OCI-LY1 (cell line): Measurements from ENCODE around the gene C2.
"Not testable (repeated sequence)": the region's sequence is repeated elsewhere in the genome, so short reads cannot be mapped to it uniquely, and the experiment has no call there.

Experiments used
- H2AFZ ChIP-seq: fragments of 200-600 bp; sonication (generic), shearing (Covaris generic); 2 replicates; pipeline ENCODE4 v1.6.0; 2014; ENCODE audit warnings: antibody characterized with exemption, mild to moderate bottlenecking, low read length
- H3F3A ChIP-seq: fragments of 200-600 bp; sonication (generic), shearing (Covaris generic); 2 replicates; pipeline ENCODE4 v1.6.0; 2014; ENCODE audit warnings: mild to moderate bottlenecking, antibody characterized with exemption, low read length, moderate library complexity; ENCODE audit not compliant: insufficient read depth
- H3K27ac ChIP-seq: fragments of 200-600 bp; sonication (generic); 2 replicates; pipeline ENCODE4 v1.5.1; 2014; ENCODE audit warnings: low read length, mixed run types, mild to moderate bottlenecking, low read depth; ENCODE audit not compliant: poor library complexity, severe bottlenecking
- H3K27me3 ChIP-seq: fragments of 200-600 bp; sonication (generic); 2 replicates; pipeline ENCODE4 v1.6.0; 2014; ENCODE audit warnings: antibody characterized with exemption, mild to moderate bottlenecking, low read length, moderate library complexity; ENCODE audit not compliant: insufficient read depth
- H3K36me3 ChIP-seq: fragments of 200-600 bp; sonication (generic); 2 replicates; pipeline ENCODE4 v1.6.1; 2014; ENCODE audit warnings: mild to moderate bottlenecking, antibody characterized with exemption, low read length, moderate library complexity, mixed read lengths; ENCODE audit not compliant: insufficient read depth
- H3K4me1 ChIP-seq: fragments of 200-600 bp; sonication (generic); 2 replicates; pipeline ENCODE4 v1.5.1; 2014; ENCODE audit warnings: mild to moderate bottlenecking, low read length, moderate library complexity; ENCODE audit not compliant: insufficient read depth, severe bottlenecking
- H3K4me2 ChIP-seq: fragments of 200-600 bp; sonication (generic), shearing (Covaris generic); 2 replicates; pipeline ENCODE4 v1.6.1; 2014; ENCODE audit warnings: low read length
- H3K4me3 ChIP-seq: fragments of 200-600 bp; sonication (generic); 2 replicates; pipeline ENCODE4 v1.5.1; 2014; ENCODE audit warnings: low read length, low read depth, mild to moderate bottlenecking, mixed read lengths; ENCODE audit not compliant: poor library complexity, severe bottlenecking
- H3K79me2 ChIP-seq: fragments of 200-600 bp; shearing (Covaris generic); 2 replicates; pipeline ENCODE4 v1.6.1; 2016; ENCODE audit warnings: mixed run types, low read length, mixed read lengths; ENCODE audit not compliant: insufficient read depth
- H3K9ac ChIP-seq: fragments of 200-600 bp; sonication (generic), shearing (Covaris generic); 2 replicates; pipeline ENCODE4 v1.6.1; 2014; ENCODE audit warnings: mild to moderate bottlenecking, low read length, mixed read lengths
- H3K9me2 ChIP-seq: fragments of 200-600 bp; sonication (generic), shearing (Covaris generic); 2 replicates; pipeline ENCODE4 v1.6.1; 2014; ENCODE audit warnings: low read depth, mild to moderate bottlenecking, low read length, mixed read lengths
- H3K9me3 ChIP-seq: fragments of 200-600 bp; shearing (Covaris generic); 2 replicates; pipeline ENCODE4 v1.6.1; 2014; ENCODE audit warnings: low read length, mixed read lengths
- H4K20me1 ChIP-seq: fragments of 200-600 bp; sonication (generic), shearing (Covaris generic); 2 replicates; pipeline ENCODE4 v1.6.0; 2016; ENCODE audit warnings: mild to moderate bottlenecking, low read length; ENCODE audit not compliant: insufficient read depth
- CTCF ChIP-seq: fragments of 200-600 bp; sonication (generic), shearing (Covaris generic); IDR thresholded peaks from 2 replicates; pipeline ENCODE4 v1.5.1; 2017; ENCODE audit warnings: mild to moderate bottlenecking, antibody characterized with exemption, low read length, moderate library complexity, mixed read lengths
- EZH2 ChIP-seq: fragments of 200-600 bp; sonication (generic), shearing (Covaris generic); IDR thresholded peaks from 2 replicates; pipeline ENCODE4 v1.8.0; 2017; ENCODE audit warnings: borderline replicate concordance, mixed run types, mild to moderate bottlenecking, antibody characterized with exemption, low read length, moderate library complexity, mixed read lengths

Gene C2

DNA sequence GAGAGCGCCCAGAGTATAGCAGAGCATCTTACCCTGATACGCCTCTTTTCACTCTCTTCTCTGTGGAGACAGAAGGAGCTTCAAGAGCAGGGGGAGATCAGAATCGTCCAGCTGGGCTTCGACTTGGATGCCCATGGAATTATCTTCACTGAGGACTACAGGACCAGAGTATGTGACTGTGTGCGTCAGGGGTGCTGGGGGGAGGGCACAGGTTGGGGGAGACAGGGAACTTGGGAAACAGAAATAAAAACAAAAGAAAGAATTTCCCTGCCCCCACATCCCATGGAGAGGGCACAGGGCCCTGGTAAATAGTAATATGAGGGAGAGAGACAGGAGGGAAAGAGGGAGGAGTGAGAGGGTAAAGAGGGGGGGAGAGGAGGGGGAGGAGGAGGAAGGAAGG is 51.3 kb downstream of the C2 start:
- H2AFZ ChIP-seq: no peak overlapping the region
- H3K4me1 ChIP-seq: no peaks in the 10 kb centered on the region
- no peaks in the 10 kb centered on the region for H3K79me2 ChIP-seq
- H3K4me2 ChIP-seq: no peak overlapping the region
- no peak overlapping the region for H3K4me3 ChIP-seq
- no peaks in the 10 kb centered on the region for H3K27me3 ChIP-seq
- TF ChIP-seq CTCF (no peak), EZH2 (no peak)
- H4K20me1 ChIP-seq: no peaks in the 10 kb centered on the region
- no peaks in the 10 kb centered on the region for H3K36me3 ChIP-seq
- H3F3A ChIP-seq: 0 out of 2 replicates have a peak, but pooled peaks cover 5% of the 10 kb centered on the region
- H3K9ac ChIP-seq: no peak overlapping the region
- no peaks in the 10 kb centered on the region for H3K9me2 ChIP-seq
- H3K9me3 ChIP-seq: no peaks in the 10 kb centered on the region
- no peak overlapping the region for H3K27ac ChIP-seq

- H4K20me1 ChIP-seq: no peaks in the 10 kb centered on the region
- H3K4me3 ChIP-seq: no peak overlapping the region
- no peaks in the 10 kb centered on the region for H3K36me3 ChIP-seq
- H3K4me1 ChIP-seq: no peaks in the 10 kb centered on the region
- H3K79me2 ChIP-seq: no peaks in the 10 kb centered on the region
- H3K27ac ChIP-seq: no peak overlapping the region
- no peaks in the 10 kb centered on the region for H3K27me3 ChIP-seq
- no peaks in the 10 kb centered on the region for H3K9me2 ChIP-seq
- H3K4me2 ChIP-seq: no peak overlapping the region
- no peaks in the 10 kb centered on the region for H3K9me3 ChIP-seq
- H2AFZ ChIP-seq: no peak overlapping the region
- H3F3A ChIP-seq: 0 out of 2 replicates have a peak, but pooled peaks cover 2% of the 10 kb centered on the region
- TF ChIP-seq CTCF: no peak
- no peak for TF ChIP-seq EZH2
- no peak overlapping the region for H3K9ac ChIP-seq
Observed at GRCh38 chr6:31979238-31979898, 51.9 kb downstream of the C2 start.

GRCh38 chr6:31980195-31980876 is 52.8 kb downstream of the C2 start:
- not testable (repeated sequence) for H4K20me1 ChIP-seq, H2AFZ ChIP-seq, H3K4me3 ChIP-seq, H3K4me2 ChIP-seq, H3K79me2 ChIP-seq, H3K36me3 ChIP-seq, H3K27ac ChIP-seq, H3K9me2 ChIP-seq, H3F3A ChIP-seq, H3K9me3 ChIP-seq, H3K9ac ChIP-seq, H3K4me1 ChIP-seq, H3K27me3 ChIP-seq

- not testable (repeated sequence) for H3K4me2 ChIP-seq, H2AFZ ChIP-seq, H3K9me2 ChIP-seq, H3F3A ChIP-seq, H4K20me1 ChIP-seq, H3K27ac ChIP-seq, H3K36me3 ChIP-seq, H3K4me3 ChIP-seq, H3K4me1 ChIP-seq, H3K79me2 ChIP-seq, H3K9me3 ChIP-seq, H3K27me3 ChIP-seq, H3K9ac ChIP-seq
Observed at GRCh38 chr6:31980998-31981397, 53.5 kb downstream of the C2 start.

GRCh38 chr6:31981744-31982143 is 54.2 kb downstream of the C2 start, which contains the start of gene C4A:
C4A (plus strand) TSS chr6:31982057; CDS start chr6:31982108, 51 bp downstream.
- not testable (repeated sequence) for H3K4me2 ChIP-seq, H3K36me3 ChIP-seq

DNA sequence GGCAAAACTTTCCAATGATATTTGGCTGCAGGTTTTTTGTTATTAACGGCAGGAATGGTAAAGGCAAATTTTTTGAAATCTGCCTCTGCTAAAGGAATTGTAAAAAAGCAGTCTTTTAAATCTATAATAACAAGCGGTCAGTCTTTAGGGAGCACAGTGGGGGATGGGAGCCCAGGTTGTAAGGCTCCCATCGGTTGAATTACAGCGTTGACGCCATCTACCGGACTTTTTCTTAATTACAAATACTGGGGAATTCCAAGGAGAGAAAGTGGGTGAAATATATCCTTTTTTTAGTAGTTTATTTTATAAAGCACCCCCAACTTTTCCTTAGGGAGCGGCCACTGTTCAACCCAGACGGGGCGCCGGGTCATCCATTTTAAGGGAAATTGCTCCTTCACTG is 61.8 kb downstream of the C2 start:
- H3K79me2 ChIP-seq, H2AFZ ChIP-seq, H3K9me2 ChIP-seq, H4K20me1 ChIP-seq, H3K4me1 ChIP-seq, H3K27ac ChIP-seq, H3K27me3 ChIP-seq, H3K9me3 ChIP-seq, H3K9ac ChIP-seq, H3K4me3 ChIP-seq, H3K4me2 ChIP-seq, H3K36me3 ChIP-seq, H3F3A ChIP-seq: not testable (repeated sequence)

More at GRCh38 chr6:31981744-31982143, 54.2 kb downstream of the C2 start, which contains the start of gene C4A:
- not testable (repeated sequence) for H3K9me2 ChIP-seq, H3F3A ChIP-seq, H3K27me3 ChIP-seq, H2AFZ ChIP-seq, H3K9me3 ChIP-seq, H3K27ac ChIP-seq, H3K4me3 ChIP-seq, H4K20me1 ChIP-seq, H3K9ac ChIP-seq, H3K79me2 ChIP-seq, H3K4me1 ChIP-seq
